Measurements from ENCODE around the gene DCAF8L2.

DNA sequence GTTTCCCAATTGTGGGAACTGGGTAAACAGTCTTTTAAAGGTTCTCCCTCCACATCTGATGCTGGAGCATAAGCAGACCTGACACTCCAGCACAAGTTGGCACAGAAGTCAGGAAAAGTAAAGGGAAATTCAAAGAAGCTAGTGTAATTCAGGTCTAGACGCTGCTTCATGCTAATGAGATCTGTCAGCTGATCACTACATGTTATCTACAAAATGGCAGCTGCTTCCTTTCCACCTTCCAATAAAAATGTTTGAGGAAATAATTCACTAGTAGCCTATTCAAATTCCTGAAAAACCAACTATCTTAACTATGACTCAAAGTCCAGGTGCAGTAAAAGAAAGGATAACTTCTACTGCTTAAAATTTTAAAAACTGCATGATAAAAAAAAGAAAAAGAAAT is 29.3 kb downstream of the DCAF8L2 start:
- TF ChIP-seq SREBF1 (IDR thresholded peaks at IDR 0.05; ENCODE audit: low read length) (no peak), RFX5 (IDR thresholded peaks at IDR 0.05; ENCODE audit: low read depth, low read length) (no peak), POLR2A (IDR thresholded peaks at IDR 0.05; ENCODE audit: low read depth, low read length) (no peak), SMAD1 (IDR thresholded peaks at IDR 0.05; ENCODE audit: low read depth, partially characterized antibody) (no peak), RB1 (IDR thresholded peaks at IDR 0.05; ENCODE audit: borderline replicate concordance) (no peak), TARDBP (IDR thresholded peaks at IDR 0.05; ENCODE audit: borderline replicate concordance) (no peak), MTA2 (IDR thresholded peaks at IDR 0.05; ENCODE audit: low read depth) (no peak), CEBPB (IDR thresholded peaks at IDR 0.05; ENCODE audit: borderline replicate concordance in 1 of 2, low read depth in 2 of 2, low read length in 2 of 2) (no peak), JUND (IDR thresholded peaks at IDR 0.05; ENCODE audit: low read depth, low read length) (no peak), YY1 (IDR thresholded peaks at IDR 0.05; ENCODE audit: low read depth, low read length) (no peak)
- TF ChIP-seq, protein P1, sequence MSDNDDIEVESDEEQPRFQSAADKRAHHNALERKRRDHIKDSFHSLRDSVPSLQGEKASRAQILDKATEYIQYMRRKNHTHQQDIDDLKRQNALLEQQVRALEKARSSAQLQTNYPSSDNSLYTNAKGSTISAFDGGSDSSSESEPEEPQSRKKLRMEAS (IDR thresholded peaks at IDR 0.05; ENCODE audit: low read depth, low read length): no peak
- TF ChIP-seq, protein P2, sequence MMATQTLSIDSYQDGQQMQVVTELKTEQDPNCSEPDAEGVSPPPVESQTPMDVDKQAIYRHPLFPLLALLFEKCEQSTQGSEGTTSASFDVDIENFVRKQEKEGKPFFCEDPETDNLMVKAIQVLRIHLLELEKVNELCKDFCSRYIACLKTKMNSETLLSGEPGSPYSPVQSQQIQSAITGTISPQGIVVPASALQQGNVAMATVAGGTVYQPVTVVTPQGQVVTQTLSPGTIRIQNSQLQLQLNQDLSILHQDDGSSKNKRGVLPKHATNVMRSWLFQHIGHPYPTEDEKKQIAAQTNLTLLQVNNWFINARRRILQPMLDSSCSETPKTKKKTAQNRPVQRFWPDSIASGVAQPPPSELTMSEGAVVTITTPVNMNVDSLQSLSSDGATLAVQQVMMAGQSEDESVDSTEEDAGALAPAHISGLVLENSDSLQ (IDR thresholded peaks at IDR 0.05): no peak
- TF ChIP-seq, protein P3, sequence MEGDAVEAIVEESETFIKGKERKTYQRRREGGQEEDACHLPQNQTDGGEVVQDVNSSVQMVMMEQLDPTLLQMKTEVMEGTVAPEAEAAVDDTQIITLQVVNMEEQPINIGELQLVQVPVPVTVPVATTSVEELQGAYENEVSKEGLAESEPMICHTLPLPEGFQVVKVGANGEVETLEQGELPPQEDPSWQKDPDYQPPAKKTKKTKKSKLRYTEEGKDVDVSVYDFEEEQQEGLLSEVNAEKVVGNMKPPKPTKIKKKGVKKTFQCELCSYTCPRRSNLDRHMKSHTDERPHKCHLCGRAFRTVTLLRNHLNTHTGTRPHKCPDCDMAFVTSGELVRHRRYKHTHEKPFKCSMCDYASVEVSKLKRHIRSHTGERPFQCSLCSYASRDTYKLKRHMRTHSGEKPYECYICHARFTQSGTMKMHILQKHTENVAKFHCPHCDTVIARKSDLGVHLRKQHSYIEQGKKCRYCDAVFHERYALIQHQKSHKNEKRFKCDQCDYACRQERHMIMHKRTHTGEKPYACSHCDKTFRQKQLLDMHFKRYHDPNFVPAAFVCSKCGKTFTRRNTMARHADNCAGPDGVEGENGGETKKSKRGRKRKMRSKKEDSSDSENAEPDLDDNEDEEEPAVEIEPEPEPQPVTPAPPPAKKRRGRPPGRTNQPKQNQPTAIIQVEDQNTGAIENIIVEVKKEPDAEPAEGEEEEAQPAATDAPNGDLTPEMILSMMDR (IDR thresholded peaks at IDR 0.05 in 2 of 3, conservative IDR thresholded peaks at IDR 0.05 in 1 of 3; ENCODE audit: control insufficient read depth in 2 of 3, extremely low read depth in 1 of 3, insufficient read depth in 1 of 3, low read depth in 3 of 3, low read length in 3 of 3): no peak
- TF ChIP-seq, protein P4, sequence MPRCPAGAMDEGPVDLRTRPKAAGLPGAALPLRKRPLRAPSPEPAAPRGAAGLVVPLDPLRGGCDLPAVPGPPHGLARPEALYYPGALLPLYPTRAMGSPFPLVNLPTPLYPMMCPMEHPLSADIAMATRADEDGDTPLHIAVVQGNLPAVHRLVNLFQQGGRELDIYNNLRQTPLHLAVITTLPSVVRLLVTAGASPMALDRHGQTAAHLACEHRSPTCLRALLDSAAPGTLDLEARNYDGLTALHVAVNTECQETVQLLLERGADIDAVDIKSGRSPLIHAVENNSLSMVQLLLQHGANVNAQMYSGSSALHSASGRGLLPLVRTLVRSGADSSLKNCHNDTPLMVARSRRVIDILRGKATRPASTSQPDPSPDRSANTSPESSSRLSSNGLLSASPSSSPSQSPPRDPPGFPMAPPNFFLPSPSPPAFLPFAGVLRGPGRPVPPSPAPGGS (IDR thresholded peaks at IDR 0.05; ENCODE audit: borderline replicate concordance, insufficient read depth, low read depth, low read length, poor library complexity, severe bottlenecking): no peak

All from GM12878 (cell line).